HG03565 (cell line): ENCODE data around the gene LPAR1.
"Not testable (repeated sequence)": the region's sequence is repeated elsewhere in the genome, so short reads cannot be mapped to it uniquely, and the experiment has no call there.

ENCODE experiments used
- ATAC-seq: cut with Tn5 transposase; IDR thresholded peaks from one replicate; pipeline ENCODE4 v1.9.1; 2021; ENCODE audit warnings: mild to moderate bottlenecking, moderate library complexity; ENCODE audit not compliant: unreplicated experiment

Gene LPAR1

GRCh38 chr9:110826400-110826799 is 211.9 kb downstream of the LPAR1 start:
- not testable (repeated sequence) for ATAC-seq

GRCh38 chr9:110825950-110826349 is 212.3 kb downstream of the LPAR1 start:
- no peak for ATAC-seq

- not testable (repeated sequence) for ATAC-seq
Measured at GRCh38 chr9:110825129-110825528, 213.1 kb downstream of the LPAR1 start.
